NCI-H1436 (cell line): Measurements from ENCODE around the gene AUTS2.
"Not testable (repeated sequence)": the region's sequence is repeated elsewhere in the genome, so short reads cannot be mapped to it uniquely, and the experiment has no call there.

ENCODE experiments used
- DNase-seq: peaks from one replicate; lab custom pipeline; 2025; lab: John Stamatoyannopoulos, UW

The AUTS2 gene

GRCh38 chr7:70630818-70631457 lies 1032.7 kb downstream of the AUTS2 start:
- peak; percentile 14 for DNase-seq

GRCh38 chr7:70631718-70632117 lies 1033.4 kb downstream of the AUTS2 start:
- DNase-seq, result no peak

- no peak for DNase-seq
These were observed 1034.1 kb downstream of the AUTS2 start for GRCh38 chr7:70632400-70632799.

GRCh38 chr7:70634071-70634470 lies 1035.8 kb downstream of the AUTS2 start:
- DNase-seq, result no peak

GRCh38 chr7:70634610-70635068 lies 1036.4 kb downstream of the AUTS2 start:
- no peak for DNase-seq

- DNase-seq, result no peak
These were observed 1037.4 kb downstream of the AUTS2 start for GRCh38 chr7:70635633-70636032.

- DNase-seq, result no peak
These were observed 1037.9 kb downstream of the AUTS2 start for GRCh38 chr7:70636169-70636568.

- DNase-seq, result no peak
These were observed 1039.5 kb downstream of the AUTS2 start for GRCh38 chr7:70637726-70638125.

- no peak for DNase-seq
These were observed 1040.2 kb downstream of the AUTS2 start for GRCh38 chr7:70638158-70639107.

GRCh38 chr7:70640266-70640833 lies 1042.1 kb downstream of the AUTS2 start:
- DNase-seq, result no peak

- no peak for DNase-seq
These were observed 1043.6 kb downstream of the AUTS2 start for GRCh38 chr7:70641882-70642281.

- no peak for DNase-seq
These were observed 1047.0 kb downstream of the AUTS2 start for GRCh38 chr7:70645279-70645678.

GRCh38 chr7:70645876-70646351 lies 1047.6 kb downstream of the AUTS2 start:
- no peak for DNase-seq

- DNase-seq, result no peak
These were observed 1048.4 kb downstream of the AUTS2 start for GRCh38 chr7:70646536-70647248.

- DNase-seq, result no peak
These were observed 1049.7 kb downstream of the AUTS2 start for GRCh38 chr7:70647801-70648498.

GRCh38 chr7:70648499-70648861 lies 1050.2 kb downstream of the AUTS2 start:
- DNase-seq, result not testable (repeated sequence)

- DNase-seq, result no peak
These were observed 1051.0 kb downstream of the AUTS2 start for GRCh38 chr7:70649323-70649722.

- no peak for DNase-seq
These were observed 1055.9 kb downstream of the AUTS2 start for GRCh38 chr7:70654146-70654545.

- DNase-seq, result no peak
These were observed 1056.7 kb downstream of the AUTS2 start for GRCh38 chr7:70654979-70655378.

GRCh38 chr7:70655694-70656093 lies 1057.4 kb downstream of the AUTS2 start:
- DNase-seq, result no peak

GRCh38 chr7:70657571-70657970 lies 1059.3 kb downstream of the AUTS2 start:
- no peak for DNase-seq
